Measurements from ENCODE around the gene GALE.
"Not testable (repeated sequence)": the region's sequence is repeated elsewhere in the genome, so short reads cannot be mapped to it uniquely, and the experiment has no call there.

GALE gene

DNA sequence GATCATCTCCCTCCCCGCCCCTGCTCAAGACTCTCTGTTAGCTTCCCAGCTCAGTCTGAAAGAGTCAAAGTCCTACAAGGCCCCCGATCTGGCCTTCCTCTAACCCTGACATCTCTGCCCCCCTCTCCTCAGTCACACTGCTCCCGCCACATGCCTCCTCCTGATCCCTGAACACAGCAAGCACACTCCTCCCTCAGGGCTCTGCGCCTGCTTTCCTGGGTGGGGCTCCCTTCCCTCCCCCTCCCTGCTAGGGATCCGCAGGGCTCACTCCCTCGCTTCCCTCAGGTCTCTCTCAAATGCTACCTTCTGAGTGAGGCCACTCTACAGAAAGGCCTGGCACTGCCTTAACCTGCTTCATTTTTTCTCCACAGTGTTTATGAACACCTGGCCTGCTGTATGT lies 5.7 kb upstream of the GALE start:
- DNase-seq (ENCODE audit: low spot score), result no peak
- H3K27ac ChIP-seq, result no peak overlapping the region
- no peak overlapping the region for H3K4me3 ChIP-seq
- TF ChIP-seq, protein P1, sequence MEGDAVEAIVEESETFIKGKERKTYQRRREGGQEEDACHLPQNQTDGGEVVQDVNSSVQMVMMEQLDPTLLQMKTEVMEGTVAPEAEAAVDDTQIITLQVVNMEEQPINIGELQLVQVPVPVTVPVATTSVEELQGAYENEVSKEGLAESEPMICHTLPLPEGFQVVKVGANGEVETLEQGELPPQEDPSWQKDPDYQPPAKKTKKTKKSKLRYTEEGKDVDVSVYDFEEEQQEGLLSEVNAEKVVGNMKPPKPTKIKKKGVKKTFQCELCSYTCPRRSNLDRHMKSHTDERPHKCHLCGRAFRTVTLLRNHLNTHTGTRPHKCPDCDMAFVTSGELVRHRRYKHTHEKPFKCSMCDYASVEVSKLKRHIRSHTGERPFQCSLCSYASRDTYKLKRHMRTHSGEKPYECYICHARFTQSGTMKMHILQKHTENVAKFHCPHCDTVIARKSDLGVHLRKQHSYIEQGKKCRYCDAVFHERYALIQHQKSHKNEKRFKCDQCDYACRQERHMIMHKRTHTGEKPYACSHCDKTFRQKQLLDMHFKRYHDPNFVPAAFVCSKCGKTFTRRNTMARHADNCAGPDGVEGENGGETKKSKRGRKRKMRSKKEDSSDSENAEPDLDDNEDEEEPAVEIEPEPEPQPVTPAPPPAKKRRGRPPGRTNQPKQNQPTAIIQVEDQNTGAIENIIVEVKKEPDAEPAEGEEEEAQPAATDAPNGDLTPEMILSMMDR (IDR thresholded peaks at IDR 0.05), result no peak

DNA sequence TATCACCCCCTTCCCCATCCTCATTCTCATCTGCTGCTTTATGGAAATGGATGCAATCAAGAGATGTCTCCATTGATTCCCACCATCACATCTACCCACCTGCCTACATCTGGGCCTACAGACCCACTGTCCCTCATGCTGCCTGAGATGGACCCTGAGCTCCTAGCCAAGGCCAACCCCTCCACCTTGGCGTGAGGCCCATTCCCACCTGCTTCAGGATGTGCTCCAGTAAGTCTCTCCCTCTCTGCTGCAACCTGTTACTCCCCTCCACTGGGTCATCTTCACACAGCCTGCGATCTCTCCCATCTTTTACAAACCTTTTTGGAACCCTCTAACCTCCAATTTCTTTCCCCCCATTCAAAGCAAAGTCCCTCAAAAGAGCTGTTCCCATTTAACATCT lies 4.5 kb upstream of the GALE start:
- H3K4me3 ChIP-seq, result no peak overlapping the region
- no peak for DNase-seq (ENCODE audit: low spot score)
- H3K27ac ChIP-seq, result no peak overlapping the region
- TF ChIP-seq, protein P1 (IDR thresholded peaks at IDR 0.05), result no peak

DNA sequence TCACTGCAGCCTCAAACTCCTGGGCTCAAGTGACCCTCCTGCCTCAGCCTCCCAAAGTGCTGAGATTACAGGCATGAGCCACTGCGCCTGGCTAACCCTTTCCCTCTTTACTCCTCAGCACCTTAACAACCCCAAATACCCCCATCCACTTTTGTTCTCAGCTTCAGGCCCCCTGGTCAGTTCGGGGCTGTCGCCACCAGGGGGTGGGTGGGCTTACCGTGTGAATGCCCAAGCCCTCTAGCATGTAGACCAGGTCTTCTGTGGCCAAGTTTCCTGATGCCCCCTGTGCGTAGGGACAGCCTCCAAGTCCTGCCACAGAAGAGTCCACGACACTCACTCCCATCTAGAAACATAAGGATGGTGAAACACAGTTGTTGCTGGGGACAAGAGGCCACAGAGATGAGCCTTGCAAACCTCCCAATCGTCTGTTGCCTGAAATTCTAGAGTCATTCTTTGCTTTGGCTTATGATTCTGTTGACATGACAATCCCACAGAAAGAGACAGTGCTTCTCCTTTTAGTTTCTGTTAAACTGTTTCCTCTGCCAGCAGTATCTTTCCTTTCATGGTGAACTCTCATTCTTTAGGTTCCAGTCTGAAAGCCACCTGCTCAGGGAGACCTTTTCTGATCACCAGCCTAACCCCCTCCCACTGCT lies 3.8 kb upstream of the GALE start:
- H3K27ac ChIP-seq, result no peak overlapping the region
- TF ChIP-seq, protein P1 (IDR thresholded peaks at IDR 0.05), result no peak
- no peak overlapping the region for H3K4me3 ChIP-seq
- DNase-seq (ENCODE audit: low spot score), result no peak

DNA sequence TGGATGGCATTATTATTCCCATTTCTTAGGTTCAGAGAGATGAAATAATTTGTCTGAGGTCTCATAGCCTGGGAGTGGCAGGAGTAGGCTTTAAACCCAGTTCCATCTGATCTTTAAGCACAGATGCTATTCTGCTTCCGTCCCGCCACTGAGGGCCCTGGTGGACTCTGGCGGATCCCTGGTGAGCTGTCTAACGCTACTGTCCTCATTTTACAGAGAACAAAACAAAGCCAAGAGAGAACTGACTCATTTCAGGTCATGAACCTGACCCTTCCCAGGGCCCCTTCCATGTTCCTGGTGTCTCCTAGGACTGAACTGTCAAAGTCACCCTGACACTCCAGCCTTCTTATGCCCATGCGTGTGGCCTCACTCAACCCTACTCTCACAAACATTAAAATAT lies 3.1 kb upstream of the GALE start:
- no peak overlapping the region for H3K27ac ChIP-seq
- no peak overlapping the region for H3K4me3 ChIP-seq
- DNase-seq (ENCODE audit: low spot score), result no peak
- TF ChIP-seq, protein P1 (IDR thresholded peaks at IDR 0.05), result no peak

DNA sequence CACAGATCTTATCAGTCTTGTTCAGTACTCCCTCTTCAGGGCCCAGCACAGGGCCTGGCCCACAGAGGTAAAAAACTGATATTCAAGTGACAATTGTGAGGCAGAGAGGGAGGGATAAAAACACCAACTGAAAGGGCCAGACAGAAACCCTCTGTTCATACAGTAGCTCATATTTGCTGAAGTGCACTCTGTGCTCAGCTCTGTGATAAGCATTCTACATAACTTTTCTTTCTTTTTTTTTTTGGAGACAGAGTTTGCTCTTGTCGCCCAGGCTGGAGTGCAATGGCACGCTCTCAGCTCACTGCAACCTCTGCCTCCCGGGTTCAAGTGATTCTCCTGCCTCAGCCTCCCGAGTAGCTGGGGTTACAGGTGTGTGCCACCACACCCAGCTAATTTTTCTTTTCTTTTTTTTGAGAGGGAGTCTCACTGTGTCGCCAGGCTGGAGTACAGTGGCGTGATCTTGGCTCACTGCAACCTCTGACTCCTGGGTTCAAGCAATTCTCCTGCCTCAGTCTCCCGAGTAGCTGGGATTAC lies 2.3 kb upstream of the GALE start:
- not testable (repeated sequence) for H3K27ac ChIP-seq; DNase-seq (ENCODE audit: low spot score); H3K4me3 ChIP-seq

DNA sequence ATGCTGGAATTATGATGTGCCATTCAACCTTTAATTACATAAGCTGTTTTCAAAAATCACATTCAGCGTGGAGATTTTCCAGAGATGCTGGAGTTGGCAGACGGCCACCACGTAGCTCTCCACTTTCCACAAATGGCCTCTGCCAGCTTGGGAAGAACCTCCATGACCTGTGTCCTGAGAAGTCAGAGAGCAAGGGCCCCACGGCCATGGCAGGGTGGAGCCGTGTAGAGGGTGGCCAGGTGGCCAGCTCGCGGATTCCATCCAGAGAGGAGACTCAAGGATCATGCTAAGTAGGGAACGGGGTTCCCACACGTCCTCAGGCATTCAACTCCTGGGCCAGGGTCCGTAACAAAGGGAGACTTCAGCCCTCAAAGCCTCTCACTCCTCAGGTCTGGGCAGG lies 1.3 kb upstream of the GALE start:
- Histone ChIP-seq H3K27ac (peak overlapping the region in 1 of 2 donors; percentile 92), H3K4me3 (no peak overlapping the region)
- no peak for DNase-seq (ENCODE audit: low spot score)
- TF ChIP-seq, protein P1 (IDR thresholded peaks at IDR 0.05), result no peak

DNA sequence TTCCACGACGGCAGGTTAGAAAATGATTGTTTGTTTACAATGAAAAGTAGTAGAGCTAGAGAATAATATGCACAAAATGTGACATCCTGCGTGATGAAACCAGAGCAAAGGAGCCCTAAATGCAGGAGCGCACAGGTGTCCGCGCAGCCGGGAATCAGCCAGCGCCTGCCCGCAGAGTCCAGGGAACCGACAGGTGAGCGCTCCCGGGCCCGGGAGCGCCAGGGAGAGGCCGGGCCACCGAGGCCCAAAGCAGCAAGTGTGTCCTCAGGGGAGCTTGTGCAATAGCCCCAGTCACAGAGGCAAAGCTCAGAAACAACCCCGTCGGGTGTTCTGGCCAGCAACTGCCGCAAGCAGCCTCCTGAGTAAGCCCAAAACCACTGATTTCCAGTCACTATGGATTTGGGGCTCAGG lies 789 bp upstream of the GALE start:
- TF ChIP-seq, protein P1 (IDR thresholded peaks at IDR 0.05), result no peak
- peak overlapping the region; percentile 83 to 92 for H3K27ac ChIP-seq
- no peak for DNase-seq (ENCODE audit: low spot score)

More for the DNA sequence above, 789 bp upstream of the GALE start:
- H3K4me3 ChIP-seq, result peak overlapping the region; percentile 79
